SU-DHL-6 (cell line): ENCODE measurements around the gene EEF2K.

Experiments
- H2AFZ ChIP-seq: fragments of 200-600 bp; sonication (generic); 2 replicates; pipeline ENCODE4 v1.6.1; 2014; ENCODE audit warnings: low read depth, mild to moderate bottlenecking, moderate library complexity, mixed read lengths, antibody characterized with exemption, low read length; ENCODE audit not compliant: severe bottlenecking
- H3F3A ChIP-seq: fragments of 200-600 bp; shearing (Covaris generic); 2 replicates; pipeline ENCODE4 v1.6.0; 2016; ENCODE audit warnings: antibody characterized with exemption, mild to moderate bottlenecking; ENCODE audit not compliant: insufficient read depth
- H3K27ac ChIP-seq: fragments of 200-600 bp; sonication (generic); 2 replicates; pipeline ENCODE4 v1.5.1; 2016; ENCODE audit warnings: low read depth, mild to moderate bottlenecking, low read length, moderate library complexity, mixed read lengths
- H3K27me3 ChIP-seq: fragments of 200-600 bp; sonication (generic), shearing (Covaris generic); 2 replicates; pipeline ENCODE4 v1.6.0; 2014; ENCODE audit warnings: mild to moderate bottlenecking, low read length
- H3K36me3 ChIP-seq: fragments of 200-600 bp; sonication (generic); 2 replicates; pipeline ENCODE4 v1.6.1; 2014; ENCODE audit warnings: mild to moderate bottlenecking, low read length, mixed read lengths
- H3K4me2 ChIP-seq: fragments of 300-600, 200-600 bp; shearing (Covaris generic), sonication (generic); 2 replicates; pipeline ENCODE4 v1.6.0; 2014; ENCODE audit warnings: low read length, low read depth, mild to moderate bottlenecking; ENCODE audit not compliant: poor library complexity, severe bottlenecking
- H3K4me3 ChIP-seq: fragments of 200-600 bp; sonication (generic); 2 replicates; pipeline ENCODE4 v1.5.1; 2014; ENCODE audit warnings: antibody characterized with exemption, low read length, mild to moderate bottlenecking, mixed read lengths; ENCODE audit not compliant: insufficient read depth, poor library complexity, severe bottlenecking
- H3K79me2 ChIP-seq: fragments of 200-600 bp; sonication (generic); 2 replicates; pipeline ENCODE4 v1.6.1; 2014; ENCODE audit warnings: mild to moderate bottlenecking, low read length, moderate library complexity; ENCODE audit not compliant: insufficient read depth
- H3K9ac ChIP-seq: fragments of 200-600 bp; sonication (generic); 2 replicates; pipeline ENCODE4 v1.7.0; 2014; ENCODE audit warnings: mild to moderate bottlenecking, low read length
- H3K9me2 ChIP-seq: fragments of 200-600 bp; sonication (generic); replicated peaks from 2 replicates; pipeline ENCODE4 v1.6.1; 2014; ENCODE audit warnings: low read length; ENCODE audit not compliant: insufficient read depth
- H3K9me3 ChIP-seq: fragments of 200-600 bp; sonication (generic); 2 replicates; pipeline ENCODE4 v1.6.1; 2014; ENCODE audit warnings: low read length, mixed read lengths; ENCODE audit not compliant: insufficient read depth
- H4K20me1 ChIP-seq: fragments of 200-600 bp; sonication (generic); 2 replicates; pipeline ENCODE4 v1.6.1; 2014; ENCODE audit warnings: low read depth, mild to moderate bottlenecking, antibody characterized with exemption, low read length, moderate library complexity, mixed read lengths
- EZH2phosphoT487 ChIP-seq: fragments of 200-600 bp; sonication (generic), shearing (Covaris generic); conservative IDR thresholded peaks from 2 replicates; pipeline ENCODE4 v1.6.1; 2018; ENCODE audit warnings: mild to moderate bottlenecking, antibody characterized with exemption, low read length, moderate library complexity, mixed read lengths
- TF ChIP-seq, protein P1 (sequence below): fragments of 200-600 bp; sonication (generic); IDR thresholded peaks from one replicate; pipeline ENCODE4 v1.5.1; 2017; ENCODE audit warnings: antibody characterized with exemption, mild to moderate bottlenecking, low read length, moderate library complexity; ENCODE audit not compliant: insufficient read depth, poor library complexity, severe bottlenecking

EEF2K gene

DNA sequence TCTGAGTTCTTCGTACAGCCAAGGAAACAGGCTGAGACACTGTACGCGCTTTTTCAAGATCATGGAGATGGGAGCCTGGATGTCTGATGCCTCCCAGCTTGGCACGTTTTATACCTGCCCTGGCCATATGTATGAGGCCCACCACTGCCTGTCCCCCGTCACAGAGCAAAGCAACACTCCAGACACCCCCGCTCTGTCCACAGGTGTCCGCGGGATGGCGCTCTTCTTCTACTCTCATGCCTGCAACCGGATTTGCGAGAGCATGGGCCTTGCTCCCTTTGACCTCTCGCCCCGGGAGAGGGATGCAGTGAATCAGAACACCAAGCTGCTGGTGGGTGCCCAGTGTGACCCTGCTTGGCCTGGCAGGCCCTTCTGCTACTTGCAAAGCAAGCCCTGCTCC, 51.4 kb downstream of the EEF2K start:
- Histone ChIP-seq H2AFZ (no peak overlapping the region), H3K79me2 (no peaks in the 10 kb centered on the region), H3K27me3 (no peaks in the 10 kb centered on the region), H3K9me3 (0 out of 2 replicates have a peak, but pooled peaks cover 6% of the 10 kb centered on the region), H3K9me2 (no peaks in the 10 kb centered on the region), H4K20me1 (no peaks in the 10 kb centered on the region), H3K4me3 (no peak overlapping the region), H3K27ac (no peak overlapping the region), H3K9ac (no peak overlapping the region), H3K36me3 (peaks cover 15% of the 10 kb centered on the region), H3K4me2 (no peak overlapping the region), H3F3A (no peaks in the 10 kb centered on the region)
- TF ChIP-seq EZH2phosphoT487 = no peak
- TF ChIP-seq, protein P1, sequence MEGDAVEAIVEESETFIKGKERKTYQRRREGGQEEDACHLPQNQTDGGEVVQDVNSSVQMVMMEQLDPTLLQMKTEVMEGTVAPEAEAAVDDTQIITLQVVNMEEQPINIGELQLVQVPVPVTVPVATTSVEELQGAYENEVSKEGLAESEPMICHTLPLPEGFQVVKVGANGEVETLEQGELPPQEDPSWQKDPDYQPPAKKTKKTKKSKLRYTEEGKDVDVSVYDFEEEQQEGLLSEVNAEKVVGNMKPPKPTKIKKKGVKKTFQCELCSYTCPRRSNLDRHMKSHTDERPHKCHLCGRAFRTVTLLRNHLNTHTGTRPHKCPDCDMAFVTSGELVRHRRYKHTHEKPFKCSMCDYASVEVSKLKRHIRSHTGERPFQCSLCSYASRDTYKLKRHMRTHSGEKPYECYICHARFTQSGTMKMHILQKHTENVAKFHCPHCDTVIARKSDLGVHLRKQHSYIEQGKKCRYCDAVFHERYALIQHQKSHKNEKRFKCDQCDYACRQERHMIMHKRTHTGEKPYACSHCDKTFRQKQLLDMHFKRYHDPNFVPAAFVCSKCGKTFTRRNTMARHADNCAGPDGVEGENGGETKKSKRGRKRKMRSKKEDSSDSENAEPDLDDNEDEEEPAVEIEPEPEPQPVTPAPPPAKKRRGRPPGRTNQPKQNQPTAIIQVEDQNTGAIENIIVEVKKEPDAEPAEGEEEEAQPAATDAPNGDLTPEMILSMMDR = no peak

DNA sequence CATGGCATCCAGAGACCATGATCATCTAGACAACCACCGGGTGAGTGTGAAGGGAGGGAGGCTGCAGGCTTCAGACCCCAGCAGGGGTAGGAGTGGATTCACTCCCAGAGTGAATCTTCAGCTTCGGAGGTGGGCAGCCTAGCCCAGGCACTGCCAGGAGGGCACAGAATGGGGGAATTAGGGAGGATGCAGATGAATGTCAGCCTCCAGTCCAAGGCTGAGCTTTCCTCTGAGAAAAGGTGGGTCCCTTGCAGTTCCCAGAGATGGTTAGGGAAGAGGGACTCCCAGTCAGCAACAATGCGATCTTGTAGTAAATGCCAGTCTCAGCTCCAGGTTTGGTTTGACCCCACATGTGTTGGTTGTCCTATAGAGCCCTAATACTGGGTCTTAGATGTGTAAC, 54.4 kb downstream of the EEF2K start:
- Histone ChIP-seq H3K9ac (no peak overlapping the region), H4K20me1 (no peaks in the 10 kb centered on the region), H3K4me2 (no peak overlapping the region), H2AFZ (no peak overlapping the region), H3F3A (no peaks in the 10 kb centered on the region), H3K79me2 (no peaks in the 10 kb centered on the region), H3K9me3 (no peaks in the 10 kb centered on the region), H3K27ac (no peak overlapping the region), H3K36me3 (peaks cover 11% of the 10 kb centered on the region), H3K9me2 (no peaks in the 10 kb centered on the region), H3K27me3 (no peaks in the 10 kb centered on the region), H3K4me3 (no peak overlapping the region)
- TF ChIP-seq EZH2phosphoT487 = no peak
- TF ChIP-seq, protein P1 = no peak

DNA sequence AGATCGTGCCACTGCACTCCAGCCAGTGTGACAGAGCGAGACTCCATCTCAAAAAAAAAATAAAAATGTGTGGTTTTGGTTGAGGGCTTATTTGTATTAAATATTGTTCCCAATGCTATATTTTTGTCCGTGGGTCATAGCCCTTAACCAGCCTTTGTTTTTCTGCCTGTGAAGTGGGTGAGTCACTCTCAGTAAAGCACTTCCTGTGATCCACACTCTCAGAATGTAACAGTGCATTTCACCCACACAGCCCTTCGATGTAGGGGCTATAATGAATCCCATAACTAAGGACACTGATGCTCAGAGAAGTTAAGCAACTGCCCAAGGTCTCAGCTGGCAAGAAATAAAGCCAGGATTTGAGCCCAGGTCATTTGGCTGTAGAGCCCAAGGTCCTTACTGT, 56.4 kb downstream of the EEF2K start:
- no peak overlapping the region for H3K4me2 ChIP-seq
- TF ChIP-seq, protein P1 = no peak
- no peak for TF ChIP-seq EZH2phosphoT487
- peaks cover 11% of the 10 kb centered on the region for H3K36me3 ChIP-seq

More for the DNA sequence above, 56.4 kb downstream of the EEF2K start:
- H3K4me3 ChIP-seq = no peak overlapping the region
- no peaks in the 10 kb centered on the region for H3K9me3 ChIP-seq
- no peak overlapping the region for H3K9ac ChIP-seq
- no peaks in the 10 kb centered on the region for H3K79me2 ChIP-seq
- no peaks in the 10 kb centered on the region for H4K20me1 ChIP-seq
- H3F3A ChIP-seq = no peaks in the 10 kb centered on the region
- no peaks in the 10 kb centered on the region for H3K27me3 ChIP-seq
- no peak overlapping the region for H3K27ac ChIP-seq
- no peaks in the 10 kb centered on the region for H3K9me2 ChIP-seq
- H2AFZ ChIP-seq = no peak overlapping the region
